Camera-type eye (tissue), 1 donor: ENCODE results near the gene SLC38A6. TPM values are rescaled to one million over a fixed set of nuclear protein-coding genes. Genes with fewer than 3 reads are reported as not detected.

ENCODE experiments used
- total RNA-seq: library from RNA; depleted of rRNA; stranded (reverse); fragments of >200 nt; gene quantifications from one replicate; pipeline ENCODE4 v1.2.3, GENCODE V29; 2014

The SLC38A6 gene
- total RNA-seq, result 55.6 TPM

DNA sequence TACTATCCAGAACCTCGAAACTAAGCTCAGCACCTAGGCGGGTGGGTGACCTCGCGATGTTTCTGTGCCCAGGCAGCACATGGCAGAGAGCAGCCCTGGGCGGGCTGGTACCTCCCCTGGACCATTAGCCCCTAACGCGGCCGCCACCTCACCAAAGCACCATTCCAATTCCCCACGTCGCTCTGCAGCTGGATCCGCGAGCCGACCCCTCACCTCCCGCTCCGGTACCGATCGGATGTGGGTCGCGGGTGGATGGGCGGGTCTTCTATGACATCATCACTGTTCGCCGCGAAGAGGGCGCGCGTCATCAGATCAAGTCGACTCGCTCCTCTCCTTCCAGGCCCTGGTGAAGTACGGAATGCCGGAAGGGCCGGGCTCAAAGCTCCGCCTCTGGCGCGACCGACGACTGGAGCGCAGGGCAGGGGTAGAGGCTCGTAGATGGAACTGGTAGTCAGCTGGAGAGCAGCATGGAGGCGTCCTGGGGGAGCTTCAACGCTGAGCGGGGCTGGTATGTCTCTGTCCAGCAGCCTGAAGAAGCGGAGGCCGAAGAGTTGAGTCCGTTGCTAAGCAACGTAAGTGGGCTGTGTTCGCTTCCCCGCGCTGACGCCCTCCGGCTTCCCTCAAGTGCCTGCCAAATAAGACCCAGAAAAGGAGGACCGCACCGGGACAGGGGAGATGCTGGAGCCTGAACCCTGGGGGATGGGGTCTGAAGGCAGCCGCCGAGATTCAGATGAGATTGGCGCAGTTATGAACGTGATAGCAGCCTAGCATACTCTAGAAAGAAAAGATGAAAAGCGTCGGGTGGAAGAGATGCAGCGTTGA is at the start of gene SLC38A6, which contains the start of gene TRMT5:
Gene SLC38A6, plus strand, starts transcription at position 435 of the 822 bp plus-strand sequence. Its CDS starts 33 bp downstream, at position 468.
Gene TRMT5, minus strand, starts transcription at position 269 of the 822 bp plus-strand sequence. Its CDS starts 106 bp downstream, at position 163.

Other genes starting within 250 kb of the SLC38A6 start
- 90.1 TPM for gene MNAT1, start 246.5 kb upstream of the SLC38A6 start, total RNA-seq
- gene TRMT5, start 166 bp upstream of the SLC38A6 start, total RNA-seq, result 19.8 TPM